Stomach (tissue), 4 donors: ENCODE data around the gene SVIL.

Source experiments
- CTCF ChIP-seq, 7 experiments: fragments of 450-650 bp in 4 of 7; fragments of 200-600 bp in 3 of 7; sonication (generic) in 3 of 7; IDR thresholded peaks; one replicate each; pipeline ENCODE4 v1.5.1; 2016 to 2019; ENCODE audit warnings: antibody characterized with exemption in 7 of 7, control low read depth in 2 of 7, mild to moderate bottlenecking in 1 of 7
- EP300 ChIP-seq: sonication (generic); formaldehyde crosslinking; IDR thresholded peaks from one replicate; pipeline ENCODE4 v1.6.1; 2017; ENCODE audit warnings: antibody characterized with exemption
- POLR2A ChIP-seq, 4 donors: fragments of 450-650 bp; IDR thresholded peaks; one replicate each; pipeline ENCODE4 v1.6.1; 2016; ENCODE audit warnings: antibody characterized with exemption in 4 of 4, control low read depth in 2 of 4, mild to moderate bottlenecking in 1 of 4, moderate library complexity in 1 of 4
- POLR2AphosphoS5 ChIP-seq, 3 donors: sonication (generic); formaldehyde crosslinking; IDR thresholded peaks; one replicate each; pipeline ENCODE4 v1.6.1; 2016; ENCODE audit warnings: antibody characterized with exemption in 3 of 3

GRCh38 chr10:29431711-29432110 is 203.1 kb downstream of the SVIL start:
- TF ChIP-seq CTCF (IDR thresholded peaks at IDR 0.05) (no peak), POLR2A (IDR thresholded peaks at IDR 0.05) (no peak), POLR2AphosphoS5 (IDR thresholded peaks at IDR 0.05) (no peak), EP300 (no peak)
